ENCODE data around the gene ERBB2.
"Not testable (repeated sequence)": the region's sequence is repeated elsewhere in the genome, so short reads cannot be mapped to it uniquely, and the experiment has no call there.

The ERBB2 gene

GRCh38 chr17:39703913-39704312 lies 4.0 kb downstream of the ERBB2 start:
- DNase-seq (ENCODE audit: low read depth) = no peak

DNA sequence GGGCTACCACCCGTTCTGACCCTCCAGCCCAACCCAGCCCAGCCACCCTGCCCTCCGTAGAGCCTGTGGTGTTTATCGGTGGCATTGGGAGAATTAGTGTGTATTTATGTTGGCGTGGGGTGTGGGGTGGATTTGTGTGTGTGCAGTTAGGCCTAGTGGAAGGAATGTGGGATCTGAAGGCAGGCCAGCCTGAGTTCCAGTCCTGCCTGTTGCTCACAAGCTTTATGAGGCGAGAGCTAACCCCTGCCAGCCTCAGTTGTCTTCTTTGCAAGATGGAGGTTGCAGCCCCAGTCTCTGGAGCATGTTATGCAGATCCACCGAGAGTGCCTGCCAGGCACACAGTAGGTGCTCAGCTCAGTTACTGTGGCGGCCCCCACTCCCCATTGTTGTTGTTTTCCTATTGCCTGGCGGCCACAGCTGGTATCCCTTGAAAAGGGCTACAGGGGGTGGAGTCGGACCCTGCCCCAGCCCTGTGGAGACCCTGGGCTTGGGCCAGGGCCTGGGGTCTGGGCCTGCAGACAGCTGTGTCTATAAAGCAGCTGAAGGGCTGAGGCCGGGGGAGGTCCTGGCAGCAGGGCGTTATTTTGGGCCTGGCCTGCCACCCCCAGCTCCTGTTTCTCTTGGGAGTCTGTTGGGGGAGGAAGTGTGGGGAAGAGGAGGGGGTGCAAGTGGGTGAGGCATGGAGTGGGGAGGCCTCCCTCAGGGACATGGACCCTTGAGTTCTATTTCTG lies 5.1 kb downstream of the ERBB2 start:
- DNase-seq (ENCODE audit: low read depth) = no peak

GRCh38 chr17:39705786-39706348 lies 6.0 kb downstream of the ERBB2 start:
- DNase-seq (ENCODE audit: low read depth) = no peak

DNA sequence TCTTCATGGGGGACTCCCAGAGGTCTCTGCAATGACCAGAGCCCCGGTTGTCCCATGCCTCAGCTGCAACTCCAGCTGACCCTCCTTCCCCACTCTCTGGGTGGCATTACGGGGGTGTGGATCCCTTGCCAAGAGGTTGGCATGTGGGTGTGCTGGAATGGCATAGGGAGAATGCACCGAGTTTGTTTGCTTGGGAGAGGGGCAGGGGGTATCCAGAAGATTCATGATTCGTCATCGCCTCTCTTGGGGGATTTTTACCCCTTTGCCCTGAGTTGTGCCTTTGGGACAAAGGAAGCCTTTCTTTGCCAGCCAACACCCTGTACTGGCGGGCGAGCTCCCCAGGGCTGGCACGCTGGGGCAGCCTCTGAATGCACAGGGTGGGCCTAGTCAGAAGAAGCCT lies 6.5 kb downstream of the ERBB2 start:
- no peak for DNase-seq (ENCODE audit: low read depth)

GRCh38 chr17:39706921-39707337 lies 7.1 kb downstream of the ERBB2 start:
- no peak for DNase-seq (ENCODE audit: low read depth)

DNA sequence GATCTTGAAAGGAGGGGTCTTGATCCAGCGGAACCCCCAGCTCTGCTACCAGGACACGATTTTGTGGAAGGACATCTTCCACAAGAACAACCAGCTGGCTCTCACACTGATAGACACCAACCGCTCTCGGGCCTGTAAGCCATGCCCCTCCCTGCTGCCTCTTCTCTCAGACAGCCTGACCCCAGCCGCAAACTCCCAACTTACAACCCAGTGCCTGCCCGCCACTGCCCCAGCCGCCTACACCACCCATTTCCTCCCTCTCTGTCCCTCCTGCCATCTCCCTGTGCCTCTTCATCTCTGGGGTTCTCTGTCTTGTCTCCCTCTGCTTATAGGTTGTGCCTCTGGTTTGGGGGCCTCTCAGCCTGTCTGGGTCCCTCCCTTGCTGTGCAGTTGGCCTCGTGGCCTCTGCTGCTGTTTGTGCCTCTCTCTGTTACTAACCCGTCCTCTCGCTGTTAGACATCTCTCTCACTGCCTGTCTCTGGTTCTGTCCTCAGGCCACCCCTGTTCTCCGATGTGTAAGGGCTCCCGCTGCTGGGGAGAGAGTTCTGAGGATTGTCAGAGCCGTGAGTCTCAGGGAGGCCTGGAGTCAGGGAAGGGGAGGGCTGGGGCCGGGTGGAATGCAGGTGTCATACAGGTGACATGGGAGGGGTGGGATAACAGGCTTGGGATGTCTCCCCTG lies 9.6 kb downstream of the ERBB2 start:
- DNase-seq (ENCODE audit: low read depth) = no peak

- DNase-seq (ENCODE audit: low read depth) = no peak
Measured at GRCh38 chr17:39709998-39710964, 10.4 kb downstream of the ERBB2 start.

DNA sequence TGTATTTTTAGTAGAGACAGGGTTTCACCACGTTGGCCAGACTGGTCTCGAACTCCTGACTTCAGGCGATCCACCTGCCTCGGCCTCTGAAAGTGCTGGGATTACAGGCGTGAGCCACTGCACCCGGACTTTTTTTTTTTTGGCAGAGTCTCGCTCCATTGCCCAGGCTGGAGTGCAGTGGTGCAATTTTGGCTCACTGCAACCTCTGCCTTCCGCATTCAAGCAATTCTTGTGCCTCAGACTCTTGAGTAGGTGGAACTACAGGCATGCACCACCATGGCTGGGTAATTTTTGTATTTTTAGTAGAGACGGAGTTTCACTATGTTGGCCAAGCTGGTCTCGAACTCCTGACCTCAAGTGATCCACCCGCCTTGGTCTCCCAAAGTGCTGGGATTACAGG lies 11.2 kb downstream of the ERBB2 start:
- DNase-seq (ENCODE audit: low read depth) = not testable (repeated sequence)

DNA sequence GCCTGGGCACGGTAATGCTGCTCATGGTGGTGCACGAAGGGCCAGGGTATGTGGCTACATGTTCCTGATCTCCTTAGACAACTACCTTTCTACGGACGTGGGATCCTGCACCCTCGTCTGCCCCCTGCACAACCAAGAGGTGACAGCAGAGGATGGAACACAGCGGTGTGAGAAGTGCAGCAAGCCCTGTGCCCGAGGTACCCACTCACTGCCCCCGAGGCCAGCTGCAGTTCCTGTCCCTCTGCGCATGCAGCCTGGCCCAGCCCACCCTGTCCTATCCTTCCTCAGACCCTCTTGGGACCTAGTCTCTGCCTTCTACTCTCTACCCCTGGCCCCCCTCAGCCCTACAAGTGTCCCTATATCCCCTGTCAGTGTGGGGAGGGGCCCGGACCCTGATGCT lies 12.0 kb downstream of the ERBB2 start:
- DNase-seq (ENCODE audit: low read depth) = no peak

DNA sequence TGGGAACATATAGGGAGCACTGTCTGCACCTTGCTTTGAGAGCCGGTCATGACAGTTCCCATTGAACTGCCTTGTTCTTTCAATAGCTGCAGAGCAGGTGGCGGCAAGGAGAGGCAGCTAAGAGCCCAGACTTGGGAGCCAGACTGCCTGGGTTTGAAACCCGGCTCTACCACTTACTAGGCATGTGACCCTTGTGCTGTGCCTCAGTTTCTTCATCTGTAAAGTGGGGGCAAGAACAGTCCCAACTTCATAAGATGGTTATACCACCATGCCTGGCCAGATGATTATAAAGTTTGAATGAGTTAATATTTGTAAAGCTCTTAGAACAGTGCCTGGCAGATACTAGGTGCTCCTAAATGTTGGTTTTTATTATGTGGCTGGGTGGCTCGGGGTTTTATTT lies 14.4 kb downstream of the ERBB2 start:
- DNase-seq (ENCODE audit: low read depth) = no peak

GRCh38 chr17:39715375-39716072 lies 15.7 kb downstream of the ERBB2 start:
- no peak for DNase-seq (ENCODE audit: low read depth)

- no peak for DNase-seq (ENCODE audit: low read depth)
Measured at GRCh38 chr17:39716073-39716818, 16.4 kb downstream of the ERBB2 start.

DNA sequence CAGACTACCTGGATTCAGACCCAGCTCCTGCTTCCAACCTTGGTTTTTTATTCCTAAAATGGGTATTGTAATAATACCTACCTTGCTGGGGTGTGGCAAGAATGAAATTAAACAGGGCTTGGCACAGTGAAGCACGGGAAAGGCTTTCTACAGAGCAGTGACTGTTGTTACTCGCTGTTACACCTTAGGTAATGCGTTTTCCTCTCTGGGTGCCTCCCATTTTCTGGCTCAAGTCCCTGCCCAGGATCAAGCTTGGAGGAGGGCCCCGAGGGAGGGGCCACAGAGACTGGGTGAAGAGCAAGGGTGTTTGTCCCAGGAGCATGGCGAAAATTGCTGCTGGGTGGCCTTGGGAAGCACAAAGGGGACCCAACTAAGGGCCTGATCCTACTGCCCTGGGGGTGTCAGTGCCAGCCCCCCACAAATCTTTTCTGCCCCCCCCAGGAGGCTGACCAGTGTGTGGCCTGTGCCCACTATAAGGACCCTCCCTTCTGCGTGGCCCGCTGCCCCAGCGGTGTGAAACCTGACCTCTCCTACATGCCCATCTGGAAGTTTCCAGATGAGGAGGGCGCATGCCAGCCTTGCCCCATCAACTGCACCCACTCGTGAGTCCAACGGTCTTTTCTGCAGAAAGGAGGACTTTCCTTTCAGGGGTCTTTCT lies 17.1 kb downstream of the ERBB2 start:
- DNase-seq (ENCODE audit: low read depth) = no peak

- no peak for DNase-seq (ENCODE audit: low read depth)
Measured at GRCh38 chr17:39717660-39718059, 17.8 kb downstream of the ERBB2 start.

GRCh38 chr17:39719563-39720355 lies 19.9 kb downstream of the ERBB2 start:
- DNase-seq (ENCODE audit: low read depth) = no peak

- no peak for DNase-seq (ENCODE audit: low read depth)
Measured at GRCh38 chr17:39722104-39722503, 22.2 kb downstream of the ERBB2 start.

DNA sequence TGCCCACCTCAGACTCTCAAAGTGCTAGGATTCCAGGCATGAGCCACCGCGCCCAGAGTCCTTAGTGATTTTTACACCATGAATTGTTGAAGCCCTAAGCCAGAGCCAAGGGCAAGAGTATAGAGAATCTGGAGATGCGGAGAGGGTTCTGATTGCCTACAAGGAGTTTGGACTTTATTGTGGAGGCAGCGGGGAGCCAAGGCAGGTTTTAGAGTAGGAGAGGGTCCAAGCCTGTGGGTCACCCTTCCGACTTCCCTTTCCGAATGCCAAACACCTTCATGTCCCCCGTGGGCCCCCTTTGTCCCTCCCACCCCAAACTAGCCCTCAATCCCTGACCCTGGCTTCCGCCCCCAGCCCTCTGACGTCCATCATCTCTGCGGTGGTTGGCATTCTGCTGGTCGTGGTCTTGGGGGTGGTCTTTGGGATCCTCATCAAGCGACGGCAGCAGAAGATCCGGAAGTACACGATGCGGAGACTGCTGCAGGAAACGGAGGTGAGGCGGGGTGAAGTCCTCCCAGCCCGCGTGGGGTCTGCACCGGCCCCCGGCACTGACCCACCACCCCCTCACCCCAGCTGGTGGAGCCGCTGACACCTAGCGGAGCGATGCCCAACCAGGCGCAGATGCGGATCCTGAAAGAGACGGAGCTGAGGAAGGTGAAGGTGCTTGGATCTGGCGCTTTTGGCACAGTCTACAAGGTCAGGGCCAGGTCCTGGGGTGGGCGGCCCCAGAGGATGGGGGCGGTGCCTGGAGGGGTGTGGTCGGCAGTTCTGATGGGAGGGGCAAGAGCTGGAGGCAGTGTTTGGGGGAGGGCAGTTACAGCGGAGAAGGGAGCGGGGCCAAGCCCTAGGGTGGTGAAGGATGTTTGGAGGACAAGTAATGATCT lies 23.3 kb downstream of the ERBB2 start:
- DNase-seq (ENCODE audit: low read depth) = no peak

- DNase-seq (ENCODE audit: low read depth) = no peak
Measured at GRCh38 chr17:39724731-39725130, 24.9 kb downstream of the ERBB2 start.

Measured in T follicular helper cell (primary cell).